NOMO-1 (cell line): ENCODE measurements around the gene DCUN1D2.
"Not testable (repeated sequence)": the region's sequence is repeated elsewhere in the genome, so short reads cannot be mapped to it uniquely, and the experiment has no call there.

ENCODE experiments used
- DNase-seq, 2 experiments: peaks; one replicate each; lab custom pipeline; 2025; ENCODE audit not compliant: unreplicated experiment in 2 of 2; lab: John Stamatoyannopoulos, UW

Gene DCUN1D2

GRCh38 chr13:113491982-113492381 lies 1.5 kb upstream of the DCUN1D2 start:
- no peak for DNase-seq

- peak in 1 of 2 experiments; percentile 28 for DNase-seq
Measured at GRCh38 chr13:113491418-113491883, 940 bp upstream of the DCUN1D2 start.

- peak; percentile 17 to 22 for DNase-seq
Measured at GRCh38 chr13:113489549-113490495, 689 bp downstream of the DCUN1D2 start.

- DNase-seq = no peak
Measured at GRCh38 chr13:113489171-113489548, 1.4 kb downstream of the DCUN1D2 start.

- peak in 1 of 2 experiments; percentile 31 for DNase-seq
Measured at GRCh38 chr13:113488283-113488682, 2.2 kb downstream of the DCUN1D2 start.

GRCh38 chr13:113486698-113487097 lies 3.8 kb downstream of the DCUN1D2 start:
- DNase-seq = no peak

- no peak for DNase-seq
Measured at GRCh38 chr13:113485545-113485944, 5.0 kb downstream of the DCUN1D2 start.

- no peak for DNase-seq
Measured at GRCh38 chr13:113483504-113484293, 6.8 kb downstream of the DCUN1D2 start.

GRCh38 chr13:113483081-113483480 lies 7.4 kb downstream of the DCUN1D2 start:
- no peak for DNase-seq

- no peak for DNase-seq
Measured at GRCh38 chr13:113479179-113479578, 11.3 kb downstream of the DCUN1D2 start.

- DNase-seq = no peak
Measured at GRCh38 chr13:113477724-113478123, 12.8 kb downstream of the DCUN1D2 start.

GRCh38 chr13:113476811-113477210 lies 13.7 kb downstream of the DCUN1D2 start:
- DNase-seq = no peak

- DNase-seq = no peak
Measured at GRCh38 chr13:113475911-113476310, 14.6 kb downstream of the DCUN1D2 start.

GRCh38 chr13:113475280-113475679 lies 15.2 kb downstream of the DCUN1D2 start:
- DNase-seq = no peak

- DNase-seq = peak; percentile 84 to 87
Measured at GRCh38 chr13:113474179-113474578, 16.3 kb downstream of the DCUN1D2 start.

GRCh38 chr13:113472355-113473025 lies 18.0 kb downstream of the DCUN1D2 start:
- no peak for DNase-seq

- DNase-seq = no peak
Measured at GRCh38 chr13:113471844-113472243, 18.7 kb downstream of the DCUN1D2 start.

GRCh38 chr13:113470635-113471163 lies 19.8 kb downstream of the DCUN1D2 start:
- DNase-seq = not testable (repeated sequence)

- DNase-seq = no peak
Measured at GRCh38 chr13:113470073-113470472, 20.4 kb downstream of the DCUN1D2 start.

GRCh38 chr13:113469582-113469981 lies 20.9 kb downstream of the DCUN1D2 start:
- DNase-seq = no peak
